ENCODE data around the gene IRS4. TPM values are rescaled to one million over a fixed set of nuclear protein-coding genes. Genes with fewer than 3 reads are reported as not detected.
A peak's percentile ranks its signal among the peaks of the same experiment; 100 is the strongest.

The IRS4 gene
- 1.4 TPM for total RNA-seq

DNA sequence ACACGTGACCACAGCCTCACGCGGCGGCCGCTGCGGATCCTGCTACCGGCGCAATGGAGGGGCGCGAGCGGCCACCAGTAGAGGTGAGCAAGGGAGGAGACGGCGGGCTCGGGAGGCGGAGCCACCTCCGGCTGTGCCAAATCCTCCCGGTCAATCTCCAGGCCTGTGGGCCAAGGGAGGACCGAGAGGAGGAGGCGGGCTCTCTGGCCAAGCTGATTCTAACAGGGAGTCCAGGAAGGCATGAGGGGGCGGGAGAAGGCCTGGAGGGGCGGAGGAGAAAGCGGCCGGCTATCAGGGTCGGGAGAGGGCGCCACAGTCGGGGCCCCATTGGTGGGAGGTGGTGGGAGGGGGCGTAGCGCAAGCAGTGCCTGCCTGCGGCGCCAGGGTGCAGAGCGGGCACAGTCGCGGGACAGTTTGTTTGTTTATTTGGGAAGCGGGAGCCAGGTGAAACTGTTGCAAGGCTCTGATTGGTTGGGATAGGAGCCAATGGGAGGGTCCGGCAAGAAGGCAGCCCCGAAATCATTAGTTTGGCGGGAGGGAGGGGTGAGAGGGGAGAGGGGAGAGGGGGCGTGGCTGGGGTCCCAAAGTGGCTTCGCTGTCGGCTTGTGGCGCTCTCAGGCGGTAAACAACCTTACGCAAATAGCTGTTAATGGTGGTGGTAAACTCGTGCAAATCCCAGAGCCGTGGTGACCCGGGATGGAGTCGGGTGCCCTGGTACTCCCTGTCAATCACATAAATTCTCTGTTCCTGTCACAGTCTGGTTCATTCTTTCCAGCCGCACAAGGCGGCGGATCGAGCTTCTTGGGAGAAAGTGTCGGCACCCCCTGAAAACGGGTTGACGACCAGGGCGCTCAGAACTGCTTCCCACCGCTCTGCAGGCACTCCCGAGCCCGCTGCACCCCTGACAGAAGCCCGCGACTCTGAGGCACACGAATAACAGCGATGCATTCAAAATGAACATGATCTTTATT, at the start of gene IRS4:
TSS of gene IRS4 (minus strand) at position 55 of the 971 bp plus-strand sequence.
- peak; percentile 19 for DNase-seq

DNA sequence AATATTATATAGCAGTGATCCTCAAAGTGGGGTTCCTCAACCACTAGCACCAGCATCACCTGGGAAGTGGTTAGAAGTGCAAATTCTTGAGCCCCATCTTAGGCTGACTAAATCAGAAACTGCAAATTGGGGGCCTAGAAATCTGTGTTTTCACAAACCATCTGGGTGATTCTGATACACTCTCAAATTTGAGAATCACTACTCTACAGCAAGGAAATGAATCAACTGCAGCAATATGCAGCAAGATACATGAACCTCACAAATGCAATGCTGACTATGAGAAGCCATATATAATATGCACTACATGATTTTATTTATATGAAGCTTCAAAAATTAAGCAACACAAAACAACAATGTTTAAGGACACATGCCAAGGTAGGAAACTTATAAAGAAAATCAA, 36.2 kb upstream of the IRS4 start:
- no peak for DNase-seq

DNA sequence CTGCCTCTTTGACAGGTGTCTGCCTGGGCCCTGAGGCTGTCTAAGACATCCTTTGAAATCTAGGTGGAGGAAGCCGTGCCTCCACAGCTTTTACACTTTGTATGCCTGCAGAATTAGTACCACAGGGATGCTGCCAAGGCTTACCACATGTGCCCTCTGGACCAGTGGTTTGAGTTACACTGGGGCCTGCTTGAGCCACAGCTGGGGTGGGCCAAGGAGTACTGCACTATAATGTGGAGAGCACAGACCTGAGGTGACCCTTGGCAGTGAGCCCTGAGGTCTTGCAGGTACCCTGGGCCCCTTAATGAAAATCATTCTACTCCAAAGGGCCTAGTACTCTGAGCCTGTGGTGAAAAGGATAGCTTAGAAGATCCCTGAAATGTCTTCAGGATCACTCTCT, 27.2 kb upstream of the IRS4 start:
- DNase-seq = no peak

DNA sequence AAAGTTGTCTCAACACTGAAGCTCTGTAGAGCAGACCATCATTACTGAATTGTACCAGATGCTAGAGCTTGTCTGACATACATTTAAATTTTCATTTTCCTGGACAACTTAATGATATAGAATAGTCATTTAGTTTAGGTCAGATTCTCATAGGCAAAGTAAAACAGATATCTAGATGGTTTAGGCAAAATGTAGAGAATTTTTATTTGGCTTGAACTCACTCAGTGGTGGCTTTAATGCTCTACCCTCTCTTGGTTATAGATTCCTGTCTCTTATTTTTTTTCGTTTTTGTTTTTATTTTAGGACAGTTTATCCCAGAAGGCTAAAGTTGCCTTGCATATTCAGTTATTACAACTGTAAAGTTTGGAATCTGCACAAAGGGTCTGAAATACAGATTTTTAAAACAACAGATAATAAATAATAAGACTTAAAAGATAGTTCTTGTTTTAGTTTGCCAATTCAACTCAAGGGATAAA, 4.0 kb upstream of the IRS4 start:
- no peak for DNase-seq

DNA sequence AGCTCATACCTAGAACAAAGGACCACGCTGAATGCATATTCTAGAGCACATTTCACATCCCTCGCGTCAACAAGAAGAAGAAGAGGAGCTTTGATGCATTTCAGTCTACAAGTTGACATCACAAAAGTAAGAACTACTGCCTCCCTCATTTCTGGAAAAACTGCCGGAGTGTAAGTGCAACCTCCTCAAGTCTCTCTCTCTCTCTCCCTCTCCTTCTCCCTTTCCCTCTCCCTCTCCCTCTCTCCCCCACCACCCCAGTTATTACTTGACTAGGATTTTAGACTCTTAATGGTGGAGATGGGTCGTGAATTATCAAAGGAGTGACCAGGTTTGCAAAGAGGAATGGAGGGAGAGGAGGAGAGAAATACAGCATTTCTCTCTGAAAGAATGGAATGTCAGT, 1.4 kb upstream of the IRS4 start:
- no peak for DNase-seq

DNA sequence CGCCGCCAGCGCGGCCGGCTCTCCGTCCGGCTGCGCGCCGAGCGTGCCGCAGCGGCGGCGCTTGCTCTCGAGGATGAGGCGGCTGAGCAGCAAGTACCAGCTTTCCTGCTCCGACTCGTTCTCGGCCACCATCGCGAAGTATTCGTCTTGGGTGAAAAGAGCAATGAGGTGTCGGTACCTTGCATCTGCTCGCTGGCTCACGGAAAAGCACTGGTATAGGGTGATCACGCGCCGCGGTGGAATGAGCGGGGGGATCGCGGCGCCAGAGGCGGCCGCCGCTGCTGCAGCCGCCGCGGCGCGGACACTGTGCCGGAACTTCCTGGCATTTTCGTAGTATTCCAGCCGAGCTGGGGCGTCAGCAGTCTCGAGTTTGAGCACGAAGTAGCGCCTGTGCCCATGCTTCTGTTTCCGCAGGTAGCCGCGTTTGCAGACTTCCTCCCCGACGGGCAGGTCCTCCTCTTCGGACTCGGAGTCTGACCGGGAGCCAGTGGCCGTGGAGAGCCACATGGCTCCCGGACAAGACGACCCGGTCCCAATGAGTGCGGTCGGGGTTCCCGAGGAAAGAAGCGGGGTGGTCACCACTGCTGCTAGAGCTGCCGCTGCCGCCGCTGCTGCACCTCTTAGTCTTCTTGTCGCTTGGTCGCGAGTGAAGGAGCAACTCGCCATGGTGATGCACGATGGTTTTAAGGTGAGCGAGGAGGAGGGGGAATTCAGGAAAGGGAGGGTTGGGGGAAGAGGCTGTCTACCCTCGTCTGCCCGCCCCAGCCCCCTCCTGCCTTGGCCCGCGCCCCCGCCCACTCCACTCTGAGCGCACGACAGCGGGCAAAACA, 469 bp downstream of the IRS4 start:
- no peak for DNase-seq

DNA sequence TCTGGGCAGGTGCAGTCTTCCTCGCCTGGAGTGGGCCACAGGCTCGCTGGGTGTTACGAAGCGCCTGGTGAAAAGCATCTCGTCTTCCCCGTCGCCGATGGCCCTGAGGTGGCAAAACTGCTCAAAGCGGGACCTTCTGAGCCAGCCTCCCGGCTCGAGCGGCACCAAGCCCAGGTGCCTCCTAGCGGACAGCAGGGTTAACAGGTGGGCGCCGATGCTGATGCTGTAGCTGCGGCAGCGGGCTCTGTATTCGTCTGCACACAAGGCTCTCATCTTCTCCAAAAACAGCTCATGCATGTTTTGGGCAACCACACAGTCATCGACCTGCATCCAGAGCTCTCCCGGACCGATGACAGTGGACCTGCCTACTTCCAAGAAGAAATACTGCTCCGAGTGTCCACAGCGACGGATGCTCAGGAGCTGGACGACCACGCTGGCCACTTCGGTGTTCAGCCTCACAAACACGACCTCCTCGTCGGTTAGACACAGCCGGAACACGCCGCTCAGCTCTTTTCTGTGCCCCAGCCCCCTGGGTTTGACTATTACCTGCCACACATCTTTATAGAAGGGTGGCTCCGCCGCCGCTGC, 1.2 kb downstream of the IRS4 start:
- DNase-seq = no peak

DNA sequence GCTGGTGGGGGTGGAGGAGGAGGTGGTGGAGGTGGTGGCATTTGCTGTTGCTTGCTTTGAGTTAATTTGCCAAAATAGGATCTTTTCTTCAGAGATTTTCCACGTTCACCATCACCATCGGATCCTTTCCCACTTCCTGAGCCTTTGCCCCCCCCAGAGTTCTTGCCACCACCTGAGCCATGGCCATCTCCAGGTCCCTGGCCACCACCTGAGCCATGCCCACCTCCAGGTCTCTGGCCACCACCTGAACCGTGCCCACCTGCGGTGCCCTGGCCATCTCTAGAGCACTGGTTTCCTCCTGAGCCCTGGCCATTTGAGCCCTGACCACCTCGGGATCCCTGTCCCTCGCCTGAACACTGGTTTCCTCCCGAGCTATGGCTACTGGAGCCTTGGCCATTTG, 1.9 kb downstream of the IRS4 start:
- DNase-seq = no peak

DNA sequence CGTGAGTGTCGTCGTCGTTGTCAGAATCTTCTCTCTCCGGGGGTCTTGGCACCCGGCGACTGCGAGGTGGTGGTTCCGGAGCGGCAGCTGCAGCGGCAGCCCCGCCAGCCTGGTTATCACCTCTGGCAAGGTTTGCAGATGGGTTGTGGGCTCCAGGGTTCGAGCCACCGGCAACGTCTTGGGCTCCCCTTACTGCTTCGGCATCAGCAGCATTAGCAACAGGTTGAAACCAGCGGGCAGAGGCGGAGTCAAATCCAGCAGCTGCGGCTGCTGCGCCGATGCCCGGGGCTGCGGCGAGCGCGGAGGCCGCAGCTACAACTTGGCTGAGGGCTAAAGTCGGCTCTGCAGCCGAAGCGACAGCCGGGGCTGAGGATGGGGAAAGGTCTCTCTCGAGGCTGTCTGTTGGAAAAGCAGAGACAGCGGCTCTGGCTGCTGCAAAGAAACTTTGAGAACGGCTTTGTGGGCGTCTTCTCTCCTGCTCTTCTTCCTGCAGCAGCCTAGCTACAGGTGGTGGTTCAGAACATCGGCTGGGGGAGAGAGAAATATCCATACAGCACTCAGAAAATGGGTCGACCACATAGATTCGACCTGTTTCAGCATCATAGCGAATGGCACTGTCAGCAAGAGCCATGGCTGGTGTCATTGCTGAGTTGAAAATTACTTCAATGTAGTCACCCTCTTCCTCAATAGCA, 3.6 kb downstream of the IRS4 start:
- no peak for DNase-seq

DNA sequence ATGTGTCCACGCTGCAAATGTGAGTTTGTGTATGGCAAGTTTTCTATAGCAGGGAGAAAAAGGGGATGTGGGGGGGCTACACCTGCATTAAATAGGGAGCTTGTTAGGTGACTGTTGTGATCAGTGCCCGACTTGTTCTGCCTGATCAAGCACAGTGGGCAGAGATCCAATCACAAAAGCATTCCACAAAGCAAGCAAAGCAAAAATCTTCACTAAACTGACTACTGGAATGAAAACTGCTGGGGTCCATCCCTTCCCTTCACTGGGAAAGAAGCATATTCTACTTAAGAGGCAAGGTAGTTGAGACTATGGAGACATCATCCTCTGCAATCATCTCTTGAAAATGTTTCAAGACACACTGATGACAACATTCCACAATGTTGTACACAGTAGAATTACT, 5.2 kb downstream of the IRS4 start:
- no peak for DNase-seq

DNA sequence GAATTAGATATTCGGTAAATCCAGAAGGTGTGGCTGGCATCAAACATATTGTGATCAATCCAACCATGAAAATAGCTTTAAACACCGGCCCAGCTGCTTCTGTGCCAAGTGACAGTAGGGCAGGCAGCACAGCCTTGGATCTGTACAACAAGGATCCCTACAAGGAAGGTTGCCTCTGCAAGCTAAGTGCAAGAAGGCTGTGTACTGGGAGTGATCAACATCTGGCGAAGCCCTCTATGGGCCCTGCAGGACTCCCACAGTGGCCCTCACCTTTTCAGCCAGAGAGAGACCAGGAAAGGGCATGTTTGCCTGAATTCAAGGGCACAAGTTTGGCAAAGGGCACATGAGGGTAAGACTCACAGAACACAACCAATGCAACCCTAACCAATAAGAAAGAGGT, 9.6 kb downstream of the IRS4 start:
- DNase-seq = no peak

DNA sequence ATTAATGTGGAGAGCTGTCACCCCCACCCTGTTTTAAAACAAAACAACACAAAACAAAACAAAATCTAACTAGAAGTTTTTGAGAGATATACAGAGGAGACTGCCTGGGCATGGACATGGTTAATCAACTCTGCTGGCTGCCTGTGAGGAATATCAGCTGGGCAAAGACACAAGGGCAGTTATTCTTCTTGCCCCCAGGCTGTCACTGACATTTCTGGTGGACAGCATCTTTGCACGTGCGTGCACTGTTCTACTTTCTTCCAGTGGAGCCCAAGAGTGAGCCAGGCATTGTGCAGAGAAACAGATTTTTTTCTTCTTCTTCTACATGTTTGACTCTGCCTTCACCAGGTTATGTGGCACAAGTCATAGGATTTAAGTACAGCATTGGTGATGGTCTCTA, 13.8 kb downstream of the IRS4 start:
- DNase-seq = no peak

DNA sequence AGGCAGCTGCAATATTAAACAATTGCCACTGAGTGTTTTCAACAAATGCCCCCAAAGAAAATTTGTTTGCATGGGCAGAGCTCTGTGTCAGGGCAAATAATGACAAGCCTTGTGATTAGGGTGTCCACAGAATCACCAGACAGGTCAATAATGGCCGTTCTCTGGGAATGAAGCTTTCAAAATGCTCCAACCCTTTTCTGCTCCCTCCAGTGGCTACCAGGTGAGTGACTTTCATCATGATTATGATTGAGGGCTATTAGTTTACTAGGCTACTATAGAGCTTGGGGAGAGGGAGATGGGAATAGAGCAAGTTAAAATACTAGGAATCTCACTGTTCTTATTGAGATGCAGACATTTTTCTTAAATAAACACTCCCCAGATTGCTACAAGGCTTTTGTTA, 23.5 kb downstream of the IRS4 start:
- no peak for DNase-seq

DNA sequence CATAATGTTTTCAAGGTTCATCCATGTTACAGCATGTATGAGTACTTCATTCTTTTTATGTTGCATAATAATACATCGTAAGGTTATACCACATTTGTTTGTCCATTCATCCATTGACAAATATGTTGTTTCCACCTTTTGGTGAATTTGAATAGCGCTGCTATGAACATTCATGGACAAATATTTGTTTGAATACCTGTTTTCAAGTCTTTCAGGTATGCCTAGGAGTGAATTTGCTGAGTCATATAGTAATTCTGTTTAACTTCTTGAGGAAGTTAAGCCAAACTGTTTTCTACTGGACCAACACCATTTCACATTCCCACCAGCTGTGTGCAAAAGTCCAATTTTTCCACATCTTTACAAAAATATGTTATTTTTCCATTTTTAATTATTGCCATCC, 31.5 kb downstream of the IRS4 start:
- DNase-seq = no peak

DNA sequence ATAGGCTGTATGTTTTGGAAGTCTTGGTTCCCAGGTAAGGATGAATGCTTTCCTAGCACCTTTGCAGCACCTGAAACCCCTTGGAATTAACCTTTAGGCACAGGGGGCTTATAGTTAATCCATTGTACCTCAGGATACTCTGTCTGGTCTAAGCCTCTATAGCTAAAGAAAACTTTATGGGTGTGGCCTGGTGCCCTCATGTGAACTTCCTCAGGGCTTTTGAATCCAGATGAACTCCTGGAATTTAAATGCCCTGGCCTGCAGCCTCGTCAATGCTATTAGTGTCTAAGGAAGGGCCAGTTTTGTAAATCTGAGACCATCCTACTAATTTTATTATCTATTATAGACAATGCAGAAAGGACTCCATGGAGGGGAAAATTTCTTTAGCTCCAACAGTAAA, 33.8 kb downstream of the IRS4 start:
- no peak for DNase-seq

DNA sequence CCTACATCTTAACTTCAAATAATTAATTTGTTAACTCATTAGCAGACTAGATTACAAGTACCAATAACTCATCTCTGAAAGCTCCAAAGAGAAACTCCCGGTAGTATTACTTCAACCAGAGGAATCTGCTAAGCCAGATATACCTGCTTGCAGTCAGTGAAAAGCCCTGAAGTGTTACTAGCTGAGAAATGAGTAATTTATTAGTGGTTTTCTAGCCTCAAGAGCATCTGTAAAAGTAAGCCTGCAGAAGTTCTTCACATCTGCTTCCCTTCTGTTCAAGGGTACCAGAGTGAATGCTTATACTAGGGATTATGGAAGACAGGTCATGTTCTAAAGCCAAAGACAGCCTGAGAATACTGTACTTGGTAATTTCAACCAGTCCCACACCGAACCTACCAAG, 34.7 kb downstream of the IRS4 start:
- DNase-seq = no peak

DNA sequence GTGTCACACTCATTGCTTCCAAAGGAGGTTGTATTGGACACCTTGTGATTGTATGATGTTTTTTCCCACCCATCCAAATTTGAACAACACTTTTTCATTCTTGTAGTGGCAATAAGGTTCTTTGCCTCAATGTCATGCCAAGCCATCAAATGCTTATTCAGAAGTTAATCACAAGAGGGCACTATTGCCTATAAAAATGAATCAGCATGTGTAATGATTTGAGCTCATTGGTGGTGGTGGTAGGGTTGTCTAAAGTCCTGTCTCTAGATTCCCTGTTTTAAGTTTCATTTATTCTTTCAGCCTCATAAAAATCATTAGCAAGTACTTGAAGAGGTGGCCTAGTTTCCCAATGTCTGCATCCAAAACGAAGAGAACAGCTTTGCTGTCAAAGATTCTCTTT, 37.0 kb downstream of the IRS4 start:
- DNase-seq = no peak

DNA sequence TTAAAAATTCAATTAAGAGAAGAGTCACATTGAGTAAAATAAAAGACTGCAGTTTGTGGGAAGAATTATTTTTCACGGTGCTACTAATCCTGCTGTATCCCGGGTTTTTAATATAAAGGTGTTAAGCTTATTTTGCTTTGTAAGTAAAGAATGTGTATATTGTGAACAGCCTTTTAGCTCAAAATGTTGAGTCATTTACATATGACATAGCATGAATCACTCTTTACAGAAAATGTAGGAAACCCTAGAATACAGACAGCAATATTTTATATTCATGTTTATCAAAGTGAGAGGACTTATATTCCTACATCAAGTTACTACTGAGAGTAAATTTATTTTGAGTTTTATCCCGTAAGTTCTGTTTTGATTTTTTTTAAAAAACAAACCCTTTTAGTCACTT, 39.7 kb downstream of the IRS4 start:
- no peak for DNase-seq
